ENCODE measurements around the gene KCNQ1.

The KCNQ1 gene

DNA sequence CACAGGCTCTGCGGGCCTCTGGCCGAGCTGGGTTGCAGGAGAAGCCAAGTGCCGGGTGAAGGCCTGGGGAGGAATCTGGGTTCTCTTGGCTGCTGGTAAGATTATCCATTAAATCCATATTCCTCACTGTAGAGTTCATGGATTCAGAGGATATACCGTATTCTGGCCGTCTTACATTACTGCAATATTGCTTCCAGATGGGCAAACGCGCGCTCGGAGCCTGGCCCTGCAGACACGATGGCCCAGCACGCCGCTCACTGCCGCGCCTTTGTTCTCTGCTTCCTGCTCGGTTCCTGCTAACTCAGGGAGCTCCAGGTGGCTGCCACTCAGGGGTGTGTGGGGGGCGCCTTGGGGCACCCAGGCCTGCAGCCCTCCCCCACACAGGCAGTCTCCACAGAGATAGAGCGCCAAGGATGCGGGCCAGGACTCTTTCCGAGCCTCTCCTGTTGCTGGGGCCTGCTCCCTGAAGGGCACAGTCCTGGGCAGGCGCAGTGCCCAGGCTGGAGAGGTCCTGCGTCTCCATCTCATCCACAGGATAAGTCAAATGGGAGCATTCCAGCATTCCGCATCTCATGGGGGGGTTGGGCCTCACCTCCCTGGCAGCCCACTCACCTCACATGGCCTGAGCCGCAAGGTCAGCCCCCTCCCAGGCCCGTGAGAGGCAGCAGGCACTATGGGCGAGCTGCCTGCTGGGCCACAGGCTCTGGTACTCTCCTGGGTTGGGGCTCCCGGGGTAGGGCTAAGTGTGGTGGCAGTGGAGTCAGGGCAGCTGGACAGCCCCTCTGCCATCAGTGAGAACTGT lies 269.1 kb downstream of the KCNQ1 start:
- Histone ChIP-seq H3K36me3 (no peaks in the 10 kb centered on the region), H3K27ac (no peak overlapping the region), H3K27me3 (ENCODE audit: insufficient read depth, low read depth, severe bottlenecking) (no peaks in the 10 kb centered on the region), H3K4me3 (ENCODE audit: low read depth, low read length) (no peak overlapping the region), H3K9me3 (ENCODE audit: severe bottlenecking) (no peaks in the 10 kb centered on the region)
- no peak for TF ChIP-seq CTCF (IDR thresholded peaks at IDR 0.05; ENCODE audit: low read depth, low read length)
- DNase-seq = no peak

DNA sequence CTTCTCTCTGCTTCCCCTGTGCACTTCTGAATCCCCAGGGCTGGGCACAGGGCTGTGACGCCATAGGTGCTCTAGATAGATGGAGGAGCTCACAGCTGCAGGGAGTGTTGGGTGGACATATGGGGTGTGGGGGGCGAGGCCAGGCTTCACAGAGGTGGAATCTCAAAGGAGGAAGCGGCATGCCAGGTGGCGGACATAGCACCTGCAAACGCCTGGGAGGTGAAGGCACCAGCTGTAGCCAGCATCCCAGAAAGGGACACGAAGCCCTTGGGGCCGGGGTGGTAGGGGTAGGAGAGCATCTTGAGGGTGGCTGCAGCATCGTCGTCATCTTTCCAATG lies 269.6 kb downstream of the KCNQ1 start:
- H3K4me3 ChIP-seq (ENCODE audit: low read depth, low read length) = no peak overlapping the region
- TF ChIP-seq CTCF (IDR thresholded peaks at IDR 0.05; ENCODE audit: low read depth, low read length) = no peak
- no peak overlapping the region for H3K27ac ChIP-seq
- DNase-seq = no peak
- H3K9me3 ChIP-seq (ENCODE audit: severe bottlenecking) = no peaks in the 10 kb centered on the region
- no peaks in the 10 kb centered on the region for H3K36me3 ChIP-seq
- no peaks in the 10 kb centered on the region for H3K27me3 ChIP-seq (ENCODE audit: insufficient read depth, low read depth, severe bottlenecking)

DNA sequence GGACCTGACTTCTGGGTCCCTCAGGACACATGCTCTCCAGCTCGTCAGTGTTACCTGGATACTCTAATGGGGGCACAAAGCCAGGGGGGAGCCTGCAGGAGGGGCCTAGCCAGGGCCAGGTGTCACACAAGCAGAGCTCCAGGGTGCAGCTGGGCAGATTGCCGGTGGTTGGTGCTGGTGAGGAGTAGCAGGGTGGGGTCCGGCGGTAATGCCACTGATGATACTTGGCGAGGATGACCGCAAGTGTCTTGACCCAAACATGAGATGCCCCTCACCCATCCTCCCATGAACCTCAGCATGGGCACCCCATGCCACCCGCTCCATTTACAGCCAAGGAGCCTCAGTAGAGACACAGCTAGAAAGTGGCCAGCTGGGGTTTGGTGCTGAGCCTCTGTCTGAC lies 270.1 kb downstream of the KCNQ1 start:
- TF ChIP-seq CTCF (IDR thresholded peaks at IDR 0.05; ENCODE audit: low read depth, low read length) = no peak
- Histone ChIP-seq H3K9me3 (ENCODE audit: severe bottlenecking) (no peaks in the 10 kb centered on the region), H3K4me3 (ENCODE audit: low read depth, low read length) (no peak overlapping the region), H3K36me3 (no peaks in the 10 kb centered on the region), H3K27ac (no peak overlapping the region), H3K27me3 (ENCODE audit: insufficient read depth, low read depth, severe bottlenecking) (no peaks in the 10 kb centered on the region)
- DNase-seq = no peak

DNA sequence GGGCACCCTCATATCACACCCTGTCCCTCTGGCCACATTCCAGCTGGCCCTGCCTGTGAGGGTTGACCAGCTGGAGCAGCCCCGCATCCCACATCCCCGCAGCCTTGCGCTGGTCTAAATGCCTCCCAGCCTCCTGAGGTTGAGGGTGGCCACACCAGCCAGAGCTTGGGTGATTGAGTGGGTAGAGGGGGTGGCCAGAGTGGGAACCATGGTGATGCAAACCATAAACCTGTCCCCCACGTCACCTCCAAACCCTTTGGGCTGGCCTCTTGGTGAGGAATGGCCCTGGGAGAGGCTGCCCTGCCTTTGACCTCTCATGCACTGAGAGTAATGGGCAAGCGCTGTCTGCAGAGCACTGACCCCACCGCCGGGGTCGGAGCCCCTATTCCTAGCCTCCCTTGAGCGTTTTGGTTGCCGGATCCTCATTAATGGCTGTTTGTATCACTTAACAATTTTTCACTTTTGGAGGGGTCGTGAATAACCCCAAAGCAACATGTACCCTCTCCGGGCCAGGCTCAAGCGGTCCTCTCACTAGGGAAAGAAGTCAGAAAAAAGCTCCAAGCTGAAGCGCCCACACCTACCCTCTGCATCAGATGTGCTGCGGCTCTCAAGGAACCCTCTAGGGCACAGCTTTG lies 271.0 kb downstream of the KCNQ1 start:
- DNase-seq = no peak
- TF ChIP-seq CTCF (IDR thresholded peaks at IDR 0.05; ENCODE audit: low read depth, low read length) = no peak
- Histone ChIP-seq H3K4me3 (ENCODE audit: low read depth, low read length) (no peak overlapping the region), H3K36me3 (no peaks in the 10 kb centered on the region), H3K27me3 (ENCODE audit: insufficient read depth, low read depth, severe bottlenecking) (no peaks in the 10 kb centered on the region), H3K27ac (no peak overlapping the region), H3K9me3 (ENCODE audit: severe bottlenecking) (no peaks in the 10 kb centered on the region)

GRCh38 chr11:2716376-2717095 lies 271.7 kb downstream of the KCNQ1 start:
- DNase-seq = no peak
- no peak overlapping the region for H3K27ac ChIP-seq
- no peaks in the 10 kb centered on the region for H3K36me3 ChIP-seq
- TF ChIP-seq CTCF (IDR thresholded peaks at IDR 0.05; ENCODE audit: low read depth, low read length) = no peak
- H3K9me3 ChIP-seq (ENCODE audit: severe bottlenecking) = no peaks in the 10 kb centered on the region
- H3K4me3 ChIP-seq (ENCODE audit: low read depth, low read length) = no peak overlapping the region
- H3K27me3 ChIP-seq (ENCODE audit: insufficient read depth, low read depth, severe bottlenecking) = no peaks in the 10 kb centered on the region
